ENCODE data around the gene SYNM. TPM values are rescaled to one million over a fixed set of nuclear protein-coding genes. Genes with fewer than 3 reads are reported as not detected.

SYNM gene
- total RNA-seq, 6 experiments from 2014 or later: 4.6 to 7.6 (median 7.4) TPM

DNA sequence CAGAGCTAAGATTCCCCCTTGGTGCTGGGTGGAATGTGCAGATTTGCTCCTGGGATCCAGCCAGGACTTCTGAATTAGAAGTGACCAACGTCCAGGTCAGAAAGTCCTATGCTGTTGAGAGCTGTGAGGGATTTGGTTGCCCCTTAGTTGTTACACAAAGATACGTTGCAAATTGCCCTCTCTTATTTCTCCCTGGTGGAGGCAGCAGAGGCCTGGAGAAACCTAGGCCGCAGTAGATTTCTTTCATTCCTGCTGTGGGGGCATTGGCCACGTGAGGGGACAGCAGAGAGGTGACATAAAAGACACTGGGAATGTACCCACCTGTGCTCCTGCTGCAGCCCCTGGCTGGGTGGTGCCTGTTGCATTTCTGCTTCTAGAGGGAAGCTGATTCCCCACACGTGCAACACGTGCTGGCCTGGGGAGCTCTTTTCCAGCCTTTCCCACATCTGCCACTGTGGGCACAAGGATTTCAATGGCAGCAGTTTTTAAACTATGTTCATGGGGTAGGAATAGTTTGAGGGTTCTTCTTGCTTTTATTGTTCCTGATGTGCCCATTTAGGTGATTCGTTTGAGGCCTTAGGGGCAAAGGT is 65.7 kb downstream of the SYNM start:
- Mint-ChIP-seq H3K27ac (peak overlapping the region; percentile 90), H3K27me3 (ENCODE audit: insufficient read depth) (peaks cover 2% of the 10 kb centered on the region; the same call in 1 of the 2 replicates), H3K36me3 (ENCODE audit: low read depth) (peaks cover 14% of the 10 kb centered on the region), H3K9me3 (no peaks in the 10 kb centered on the region), H3K4me1 (ENCODE audit: low read depth) (peaks cover 26% of the 10 kb centered on the region), H3K4me3 (no peak overlapping the region)
- DNase-seq: no peak
- no peak for TF ChIP-seq CTCF (IDR thresholded peaks at IDR 0.05)

DNA sequence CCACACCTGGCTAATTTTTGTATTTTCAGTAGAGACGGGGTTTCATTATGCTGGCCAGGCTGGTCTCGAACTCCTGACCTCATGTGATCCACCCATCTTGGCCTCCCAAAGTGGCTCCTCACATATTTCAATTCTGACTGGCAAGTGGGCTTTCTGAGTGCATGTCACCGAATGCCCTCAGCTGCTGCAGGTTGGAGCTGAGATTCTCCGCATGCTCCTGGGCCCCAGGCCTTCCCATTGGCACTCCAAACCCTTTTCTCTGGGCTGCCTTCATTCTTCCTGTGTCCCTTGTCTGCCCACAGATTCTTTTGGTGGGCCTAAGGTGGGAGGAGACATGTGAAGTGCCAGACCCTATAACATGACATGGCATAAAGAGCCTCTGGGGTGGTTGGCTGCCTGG is 67.3 kb downstream of the SYNM start:
- TF ChIP-seq CTCF (IDR thresholded peaks at IDR 0.05): no peak
- Mint-ChIP-seq H3K27ac (no peak overlapping the region), H3K36me3 (ENCODE audit: low read depth) (peaks cover 8% of the 10 kb centered on the region), H3K27me3 (ENCODE audit: insufficient read depth) (peaks cover 2% of the 10 kb centered on the region; the same call in 1 of the 2 replicates), H3K4me1 (ENCODE audit: low read depth) (peaks cover 32% of the 10 kb centered on the region), H3K4me3 (no peak overlapping the region), H3K9me3 (no peaks in the 10 kb centered on the region)
- no peak for DNase-seq

DNA sequence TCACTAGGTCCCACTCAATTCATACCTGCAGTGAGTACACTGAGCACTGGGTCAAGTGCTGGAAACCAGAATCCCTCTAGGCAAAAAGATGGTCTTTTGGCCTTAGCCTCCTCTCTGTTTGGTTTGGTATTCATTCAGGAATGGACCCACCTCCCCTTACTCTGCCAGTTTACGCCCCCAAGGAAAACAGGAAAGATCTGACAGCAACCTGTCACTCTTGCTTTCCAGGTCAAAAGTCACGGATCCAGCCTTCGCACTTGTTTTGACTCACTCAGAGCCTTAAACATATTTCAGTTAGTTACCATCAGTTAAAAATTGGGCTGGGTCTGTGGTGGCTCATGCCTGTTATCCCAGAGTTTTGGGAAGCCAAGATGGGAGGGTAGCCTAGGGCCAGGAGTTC is 68.1 kb downstream of the SYNM start:
- H3K27me3 Mint-ChIP-seq (ENCODE audit: insufficient read depth): peaks cover 2% of the 10 kb centered on the region; the same call in 1 of the 2 replicates
- H3K9me3 Mint-ChIP-seq: no peaks in the 10 kb centered on the region
- no peak for TF ChIP-seq CTCF (IDR thresholded peaks at IDR 0.05)
- H3K27ac Mint-ChIP-seq: no peak overlapping the region
- peaks cover 40% of the 10 kb centered on the region for H3K4me1 Mint-ChIP-seq (ENCODE audit: low read depth)
- no peak overlapping the region for H3K4me3 Mint-ChIP-seq
- DNase-seq: no peak
- H3K36me3 Mint-ChIP-seq (ENCODE audit: low read depth): peaks cover 8% of the 10 kb centered on the region

DNA sequence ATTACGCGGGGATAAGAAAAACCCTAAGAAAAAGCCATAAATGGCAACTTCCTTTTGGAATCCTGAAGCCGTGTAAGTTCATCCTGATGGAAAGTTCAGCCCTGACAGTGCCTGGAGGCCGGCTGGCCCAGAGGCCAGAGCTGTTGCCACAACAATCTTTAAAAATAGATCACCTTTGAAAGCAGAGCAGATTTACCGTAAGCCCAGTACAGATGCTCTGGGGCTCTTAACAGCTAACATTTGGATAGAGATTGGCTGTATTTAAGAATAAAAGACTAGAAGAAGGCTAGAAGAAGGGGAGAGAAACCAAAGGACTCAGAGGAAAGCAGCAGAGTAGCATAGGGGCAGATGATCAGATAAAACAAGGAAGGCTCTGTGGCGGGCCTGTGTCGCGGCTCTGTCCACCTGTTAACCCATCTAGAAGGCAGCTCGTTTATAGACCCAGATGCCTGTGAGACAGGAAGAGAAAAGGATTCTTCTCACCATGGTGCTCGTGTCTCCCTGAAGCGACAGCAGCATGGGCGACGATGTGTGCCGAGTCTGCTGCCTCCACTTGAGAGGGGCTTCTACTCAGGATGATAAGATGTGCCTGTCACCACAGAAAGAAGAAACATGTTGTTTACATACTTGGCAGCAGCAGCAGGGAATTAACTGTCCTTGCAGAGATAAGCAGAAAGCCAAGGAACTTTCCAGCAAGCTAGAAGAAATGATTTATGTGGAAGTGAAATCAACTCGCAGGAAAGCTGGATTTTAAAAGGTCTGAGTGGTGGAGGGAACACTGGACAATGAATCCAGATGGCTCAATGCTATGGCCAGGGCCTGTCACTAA is 69.9 kb downstream of the SYNM start:
- Mint-ChIP-seq H3K36me3 (ENCODE audit: low read depth) (peaks cover 11% of the 10 kb centered on the region), H3K27me3 (ENCODE audit: insufficient read depth) (no peaks in the 10 kb centered on the region), H3K4me1 (ENCODE audit: low read depth) (peaks cover 28% of the 10 kb centered on the region), H3K4me3 (no peak overlapping the region), H3K27ac (no peak overlapping the region), H3K9me3 (no peaks in the 10 kb centered on the region)
- no peak for TF ChIP-seq CTCF (IDR thresholded peaks at IDR 0.05)
- DNase-seq: no peak

GRCh38 chr15:99176757-99177156 is 71.9 kb downstream of the SYNM start:
- no peaks in the 10 kb centered on the region for H3K9me3 Mint-ChIP-seq
- peak overlapping the region; percentile 3; the same call in 1 of the 2 replicates for H3K27ac Mint-ChIP-seq
- no peak overlapping the region for H3K4me3 Mint-ChIP-seq
- peaks cover 14% of the 10 kb centered on the region for H3K4me1 Mint-ChIP-seq (ENCODE audit: low read depth)
- H3K36me3 Mint-ChIP-seq (ENCODE audit: low read depth): peaks cover 11% of the 10 kb centered on the region
- TF ChIP-seq CTCF (IDR thresholded peaks at IDR 0.05): no peak
- DNase-seq: no peak
- H3K27me3 Mint-ChIP-seq (ENCODE audit: insufficient read depth): no peaks in the 10 kb centered on the region
